Osteoblast (primary cell): ENCODE data around the gene ART5. TPM values are rescaled to one million over a fixed set of nuclear protein-coding genes. Genes with fewer than 3 reads are reported as not detected.

Source experiments
- DNase-seq: peaks from one replicate; pipeline ENCODE4 v3.0.0; 2011; ENCODE audit warnings: low spot score, mixed read lengths; ENCODE audit not compliant: insufficient read length; ENCODE audit errors: missing footprints
- H2AFZ ChIP-seq: 2 replicates; pipeline ENCODE4 v1.6.0; 2011; ENCODE audit warnings: mild to moderate bottlenecking, low read length
- H3K27ac ChIP-seq: 2 replicates; pipeline ENCODE4 v1.5.1; 2011; ENCODE audit warnings: mild to moderate bottlenecking, low read depth, low read length, moderate library complexity
- H3K27me3 ChIP-seq: 2 replicates; pipeline ENCODE4 v1.6.0; 2012; ENCODE audit warnings: mild to moderate bottlenecking, control low read depth, inconsistent platforms, low read length, moderate library complexity; ENCODE audit not compliant: insufficient read depth
- H3K36me3 ChIP-seq: 2 replicates; pipeline ENCODE4 v1.5.1; 2011; ENCODE audit warnings: mild to moderate bottlenecking, low read length, control low read depth, moderate library complexity; ENCODE audit not compliant: insufficient read depth
- H3K4me1 ChIP-seq: 2 replicates; pipeline ENCODE4 v1.5.1; 2011; ENCODE audit warnings: mild to moderate bottlenecking, low read length, control low read depth, moderate library complexity; ENCODE audit not compliant: insufficient read depth
- H3K4me2 ChIP-seq: 2 replicates; pipeline ENCODE4 v1.6.0; 2011; ENCODE audit warnings: mild to moderate bottlenecking, low read length; ENCODE audit not compliant: insufficient read depth
- H3K4me3 ChIP-seq: fragments of 200-600 bp; sonication (generic); 3 replicates; pipeline ENCODE4 v1.5.1; 2012; ENCODE audit warnings: mild to moderate bottlenecking, low read length, inconsistent platforms; ENCODE audit not compliant: insufficient read depth
- H3K79me2 ChIP-seq: 2 replicates; pipeline ENCODE4 v1.6.0; 2012; ENCODE audit warnings: mild to moderate bottlenecking, low read length, control low read depth, inconsistent platforms; ENCODE audit not compliant: insufficient read depth
- H3K9me3 ChIP-seq: 2 replicates; pipeline ENCODE4 v1.5.1; 2011; ENCODE audit warnings: low read depth, low read length, control low read depth
- H4K20me1 ChIP-seq: 2 replicates; pipeline ENCODE4 v1.6.0; 2012; ENCODE audit warnings: mild to moderate bottlenecking, low read length, control low read depth; ENCODE audit not compliant: insufficient read depth
- CTCF ChIP-seq: IDR thresholded peaks from 2 replicates; pipeline ENCODE4 v1.5.1; 2011; ENCODE audit warnings: mild to moderate bottlenecking, low read depth, low read length, moderate library complexity; ENCODE audit errors: extremely low read depth
- total RNA-seq: library from RNA; depleted of rRNA; stranded (reverse); fragments of >200 nt; gene quantifications from 2 replicates; pipeline ENCODE4 v1.2.3, GENCODE V29; 2012

ART5 gene
- 0.29 and 0.36 TPM in 2 replicates for total RNA-seq

GRCh38 chr11:3641701-3642070 lies at the start of gene ART5:
Gene ART5, minus strand, starts transcription at chr11:3641992. Its CDS starts 130 bp downstream, at chr11:3641862.
- Histone ChIP-seq H3K4me3 (peak within 1 kb of the TSS; percentile 62), H3K9me3 (no peaks in the 10 kb centered on the region), H3K36me3 (no peaks in the 10 kb centered on the region), H3K27ac (no peak within 1 kb of the TSS), H2AFZ (peak within 1 kb of the TSS; percentile 62), H3K79me2 (no peaks in the 10 kb centered on the region), H3K4me2 (peak within 1 kb of the TSS; percentile 74), H3K27me3 (peaks cover 40% of the 10 kb centered on the region), H4K20me1 (no peaks in the 10 kb centered on the region), H3K4me1 (peaks cover 8% of the 10 kb centered on the region)
- DNase-seq, result peak; percentile 82
- TF ChIP-seq CTCF, result no peak

GRCh38 chr11:3686751-3687150 lies 45.0 kb upstream of the ART5 start:
- TF ChIP-seq CTCF, result no peak
- Histone ChIP-seq H3K27ac (no peak overlapping the region), H3K79me2 (no peaks in the 10 kb centered on the region), H3K36me3 (peaks cover 67% of the 10 kb centered on the region), H3K4me3 (no peak overlapping the region), H4K20me1 (peaks cover 2% of the 10 kb centered on the region), H3K4me2 (no peak overlapping the region), H3K27me3 (no peaks in the 10 kb centered on the region), H3K9me3 (no peaks in the 10 kb centered on the region), H2AFZ (no peak overlapping the region), H3K4me1 (no peaks in the 10 kb centered on the region)
- no peak for DNase-seq

DNA sequence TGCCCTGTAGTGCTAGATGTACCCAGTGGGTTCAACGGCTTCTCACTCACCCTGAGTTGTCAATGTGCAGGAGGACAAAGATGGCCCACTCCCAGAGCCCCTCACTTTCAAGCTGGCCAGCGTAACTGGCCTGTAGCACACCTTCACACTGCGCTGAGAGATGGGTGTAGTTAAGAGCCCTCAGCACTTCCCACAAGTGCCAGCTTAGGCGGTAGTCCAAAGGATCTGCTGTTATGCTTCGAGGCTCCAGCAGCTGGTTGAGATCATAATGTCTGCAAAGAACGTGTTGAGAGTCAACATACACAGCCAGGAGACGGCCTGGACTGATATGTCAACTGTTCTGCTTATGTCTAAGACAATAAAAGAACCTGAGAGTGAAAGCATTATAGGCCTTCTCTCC lies 44.1 kb upstream of the ART5 start:
- no peaks in the 10 kb centered on the region for H3K4me1 ChIP-seq
- H3K4me2 ChIP-seq, result no peak overlapping the region
- no peaks in the 10 kb centered on the region for H3K27me3 ChIP-seq
- no peak overlapping the region for H3K4me3 ChIP-seq
- TF ChIP-seq CTCF, result no peak
- H3K36me3 ChIP-seq, result peaks cover 67% of the 10 kb centered on the region
- no peaks in the 10 kb centered on the region for H3K79me2 ChIP-seq
- H4K20me1 ChIP-seq, result peaks cover 2% of the 10 kb centered on the region
- H3K9me3 ChIP-seq, result no peaks in the 10 kb centered on the region
- no peak overlapping the region for H2AFZ ChIP-seq
- no peak for DNase-seq
- no peak overlapping the region for H3K27ac ChIP-seq

DNA sequence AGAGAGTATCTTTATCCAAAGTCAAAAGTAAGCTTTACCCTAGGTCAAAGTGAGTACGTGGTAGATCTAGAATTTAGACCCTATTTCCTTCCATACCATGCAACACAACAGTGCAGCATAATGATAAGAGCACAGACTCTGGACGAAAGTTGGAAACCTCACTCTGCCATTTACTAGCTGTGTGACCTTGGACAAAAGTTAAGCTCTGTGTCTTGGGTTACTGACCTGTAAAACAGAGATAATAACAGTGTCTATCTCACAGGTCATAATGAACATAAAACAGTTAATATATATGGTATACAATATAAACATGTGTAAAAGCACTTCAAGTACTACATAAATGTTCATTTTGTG lies 43.0 kb upstream of the ART5 start:
- H3K27me3 ChIP-seq, result no peaks in the 10 kb centered on the region
- TF ChIP-seq CTCF, result no peak
- DNase-seq, result no peak

More for the DNA sequence above, 43.0 kb upstream of the ART5 start:
- Histone ChIP-seq H4K20me1 (peaks cover 2% of the 10 kb centered on the region), H3K4me1 (no peaks in the 10 kb centered on the region), H3K4me2 (no peak overlapping the region), H3K79me2 (no peaks in the 10 kb centered on the region), H3K36me3 (peaks cover 77% of the 10 kb centered on the region), H3K4me3 (no peak overlapping the region), H3K9me3 (no peaks in the 10 kb centered on the region), H2AFZ (no peak overlapping the region), H3K27ac (no peak overlapping the region)
